HG03060 (cell line): ENCODE data around the gene SLC35F1.

ENCODE experiments used
- ATAC-seq: cut with Tn5 transposase; IDR thresholded peaks from one replicate; pipeline ENCODE4 v1.9.1; 2021; ENCODE audit warnings: low read depth, moderate number of reproducible peaks; ENCODE audit not compliant: unreplicated experiment

Gene SLC35F1

DNA sequence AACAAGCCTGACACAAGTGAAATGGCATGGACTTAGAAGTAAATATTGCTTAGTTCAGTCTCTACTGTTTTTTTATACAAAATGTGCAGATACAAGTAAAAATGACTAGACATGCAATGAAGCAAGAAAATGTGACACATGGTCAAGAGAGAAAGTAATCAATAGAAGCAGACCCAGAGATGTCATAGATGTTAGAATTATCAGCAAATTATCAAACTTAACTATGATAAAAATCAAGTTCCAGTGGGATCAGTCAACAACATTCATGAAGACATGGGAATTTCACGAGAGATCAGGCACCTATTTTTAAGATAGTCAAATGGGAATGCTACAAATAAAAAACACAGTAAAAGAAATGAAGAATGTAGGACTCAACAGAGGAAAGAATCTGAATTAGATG is 267.0 kb downstream of the SLC35F1 start:
- ATAC-seq: no peak

DNA sequence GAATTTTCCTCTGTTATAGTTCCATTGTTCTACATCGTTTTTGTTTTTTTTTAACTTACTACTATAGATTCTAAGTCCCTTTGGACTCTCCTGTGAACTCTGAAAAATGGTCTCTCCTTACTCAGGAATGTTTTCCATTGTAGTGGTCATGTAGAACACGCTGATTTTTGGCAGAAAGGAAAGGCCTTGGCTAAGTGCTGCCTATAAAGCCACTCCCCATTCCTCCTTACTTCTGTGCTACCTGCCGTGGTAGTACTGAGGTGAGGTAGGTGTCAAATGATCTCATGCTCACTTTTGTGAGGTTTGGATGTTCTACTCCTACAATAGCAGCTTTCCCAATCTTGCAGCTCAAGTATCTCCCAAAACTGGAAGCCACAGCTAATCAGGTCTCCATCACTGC is 270.7 kb downstream of the SLC35F1 start:
- ATAC-seq: no peak

DNA sequence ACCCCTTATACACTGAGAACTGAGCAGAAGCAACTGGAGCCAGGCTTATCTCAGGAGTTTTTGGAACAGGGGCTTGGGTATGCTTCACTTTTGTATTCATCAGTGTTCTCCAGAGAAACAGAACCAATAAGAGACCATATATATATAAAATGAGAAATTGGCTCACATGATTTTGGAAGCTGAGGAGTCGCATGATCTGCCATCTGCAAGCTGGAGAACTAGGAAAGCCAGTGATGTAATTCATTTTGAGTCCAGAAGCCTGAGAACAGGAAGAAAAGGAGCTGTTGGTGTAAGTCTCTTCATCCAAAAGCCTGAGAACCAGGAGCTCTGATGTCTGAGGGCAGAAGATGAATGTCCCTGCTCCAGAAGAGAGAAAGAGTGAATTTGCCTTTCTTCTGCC is 272.0 kb downstream of the SLC35F1 start:
- no peak for ATAC-seq

DNA sequence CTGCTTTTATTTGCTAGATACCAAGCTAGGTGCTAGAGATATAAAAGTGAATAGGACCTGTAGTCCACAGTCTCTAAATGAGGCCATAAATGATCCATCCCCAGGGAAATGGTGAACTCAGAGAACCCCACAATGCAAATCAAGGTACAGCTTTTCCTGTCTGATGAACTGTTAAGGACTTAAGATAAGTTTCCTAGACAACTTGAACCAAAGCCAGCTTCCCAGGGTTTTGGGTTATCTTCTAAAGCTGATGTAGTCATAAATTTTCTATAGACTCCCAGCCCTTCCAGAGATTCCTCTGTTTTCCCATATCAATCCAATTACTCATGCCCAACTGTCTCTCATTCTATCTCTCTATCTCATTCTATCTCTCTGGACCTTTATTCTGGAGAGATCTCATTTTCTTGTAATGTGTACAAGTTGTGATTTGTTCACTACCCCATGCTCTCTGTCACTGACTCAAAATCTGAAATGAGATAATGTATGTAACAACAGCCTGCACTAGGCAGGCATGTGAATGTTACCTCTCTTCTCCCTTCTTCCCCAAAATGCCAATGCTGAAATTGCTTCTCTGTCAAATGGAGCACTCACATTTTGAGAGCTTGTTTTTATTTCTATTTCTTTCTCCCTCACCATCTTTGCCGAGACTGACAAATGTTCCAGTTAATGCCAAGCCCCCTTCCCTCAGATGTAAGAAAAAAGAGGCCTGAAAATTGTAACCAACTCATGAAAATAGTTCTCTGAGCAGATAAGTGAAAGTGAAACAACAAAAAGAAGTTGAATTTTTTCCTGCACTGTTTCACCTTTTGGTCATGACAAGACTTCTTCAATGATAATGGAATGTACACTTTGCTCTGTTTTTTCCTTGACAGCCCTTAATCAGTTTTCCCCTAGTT is 279.9 kb downstream of the SLC35F1 start:
- ATAC-seq: peak; percentile 41

DNA sequence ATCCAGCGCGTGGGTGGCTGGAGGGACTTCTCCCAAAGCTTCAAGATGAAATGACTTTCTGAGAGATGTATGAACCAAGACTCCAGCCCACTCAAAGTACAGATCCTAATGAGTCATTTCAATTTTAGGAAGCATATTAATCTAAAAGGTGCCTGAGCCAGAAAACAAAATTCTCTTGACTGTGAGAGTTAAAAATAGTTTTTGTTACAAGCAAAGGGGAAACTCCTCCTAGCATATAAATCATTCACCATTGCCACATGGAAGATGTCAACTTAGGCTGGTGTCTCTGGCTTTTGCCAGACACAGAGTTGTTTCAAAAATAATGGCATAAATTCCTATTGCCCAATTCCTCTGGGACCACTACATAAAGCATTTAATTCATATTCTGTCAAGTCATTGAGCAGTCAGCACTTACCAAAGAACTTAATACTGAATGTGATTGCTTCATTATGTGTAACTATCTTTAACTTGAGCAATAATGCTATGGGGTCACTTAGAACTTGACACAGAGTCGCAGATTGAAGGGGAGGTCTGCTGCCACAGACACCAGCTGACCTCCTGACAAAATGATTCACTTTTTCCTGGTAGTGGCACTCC is 280.6 kb downstream of the SLC35F1 start:
- peak; percentile 30 for ATAC-seq

DNA sequence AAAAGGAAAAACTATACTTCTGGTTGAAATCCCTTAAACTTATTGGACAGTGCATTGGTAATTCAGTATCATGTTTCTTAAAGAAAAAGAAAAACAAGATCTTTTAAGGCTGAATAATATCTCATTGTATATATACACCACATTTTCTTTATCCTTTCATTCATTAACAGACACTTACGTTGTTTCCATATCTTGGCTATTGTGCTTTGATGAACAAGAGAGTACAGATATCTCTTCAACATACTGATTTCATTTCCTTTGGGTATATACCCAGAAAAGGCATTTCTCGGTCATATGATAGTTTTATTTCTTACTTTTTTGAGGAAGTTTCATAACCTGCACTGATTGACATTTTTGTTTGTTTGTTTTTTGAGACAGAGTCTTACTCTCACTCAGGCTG is 281.5 kb downstream of the SLC35F1 start:
- no peak for ATAC-seq

DNA sequence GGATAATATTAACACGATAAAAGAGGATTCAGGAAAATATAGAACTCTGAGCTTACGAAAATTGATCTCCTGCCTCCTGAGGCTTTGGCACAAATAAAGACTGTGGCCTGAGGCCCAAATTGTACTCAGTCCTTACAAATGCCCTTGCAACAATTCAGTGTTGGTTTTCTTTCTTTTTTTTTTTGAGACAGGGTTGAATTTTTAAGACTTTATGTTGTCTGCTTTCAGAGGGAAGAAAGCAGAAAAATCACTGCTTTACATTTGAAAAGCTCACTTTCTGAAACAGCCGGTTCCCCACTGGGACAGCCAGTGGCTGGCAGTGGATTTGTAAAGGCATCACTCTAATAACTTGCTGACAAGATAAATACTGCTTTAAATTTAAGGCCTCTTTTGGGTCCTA is 290.5 kb downstream of the SLC35F1 start:
- no peak for ATAC-seq

DNA sequence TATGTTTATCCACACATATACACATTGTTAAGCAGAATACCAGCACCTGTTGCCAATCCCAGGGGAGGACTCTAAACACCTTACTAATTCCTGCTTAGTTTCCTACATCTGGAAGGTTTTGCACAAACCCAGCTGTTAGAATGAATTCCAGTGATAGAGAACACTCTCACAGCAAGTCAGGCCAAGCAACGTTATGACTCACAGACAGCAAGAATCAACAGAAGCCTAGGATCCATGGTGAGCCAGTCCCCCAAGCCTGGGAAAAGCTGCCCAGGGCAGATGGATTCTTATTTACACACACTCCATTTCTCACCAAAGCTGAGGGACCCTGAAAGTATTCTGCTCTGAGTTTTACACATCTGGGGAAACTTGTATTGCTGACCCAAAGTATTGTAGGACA is 291.7 kb downstream of the SLC35F1 start:
- ATAC-seq: no peak

DNA sequence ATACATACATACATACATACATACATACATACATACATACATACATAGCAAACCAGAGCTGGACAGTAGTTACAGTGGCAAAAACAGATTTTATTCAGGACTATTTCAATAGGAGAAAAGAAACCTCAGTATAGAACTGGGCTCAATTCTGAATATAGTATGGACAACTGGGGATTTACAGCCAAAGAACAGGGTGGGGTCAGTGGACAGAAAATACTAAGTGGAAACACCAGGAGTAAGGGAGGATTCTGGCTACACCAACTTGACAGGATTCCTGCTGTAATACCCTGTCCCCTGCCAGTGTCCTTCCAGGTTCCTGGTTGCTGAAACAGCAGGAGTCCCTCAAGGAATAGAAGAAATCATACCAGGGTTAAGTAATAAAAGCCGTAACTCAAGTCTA is 293.1 kb downstream of the SLC35F1 start:
- no peak for ATAC-seq

DNA sequence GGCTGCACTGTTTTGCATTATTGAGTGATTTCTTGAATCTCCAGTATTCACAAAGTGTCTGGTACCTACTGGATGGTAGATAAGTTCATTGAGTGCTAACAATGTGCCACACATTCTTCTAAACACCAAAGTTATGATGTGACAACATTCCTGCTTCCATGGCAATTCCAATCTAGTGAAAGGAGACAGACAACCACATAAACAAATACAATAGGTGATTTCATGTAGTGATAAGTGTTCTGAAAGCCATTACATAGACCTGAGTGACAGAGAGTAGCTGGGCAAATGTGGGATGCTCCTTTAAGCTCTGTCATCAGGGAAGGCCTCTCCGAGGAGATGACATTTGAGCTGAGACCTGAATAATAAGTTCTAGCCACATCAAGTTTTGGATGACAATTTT is 295.5 kb downstream of the SLC35F1 start:
- ATAC-seq: no peak

DNA sequence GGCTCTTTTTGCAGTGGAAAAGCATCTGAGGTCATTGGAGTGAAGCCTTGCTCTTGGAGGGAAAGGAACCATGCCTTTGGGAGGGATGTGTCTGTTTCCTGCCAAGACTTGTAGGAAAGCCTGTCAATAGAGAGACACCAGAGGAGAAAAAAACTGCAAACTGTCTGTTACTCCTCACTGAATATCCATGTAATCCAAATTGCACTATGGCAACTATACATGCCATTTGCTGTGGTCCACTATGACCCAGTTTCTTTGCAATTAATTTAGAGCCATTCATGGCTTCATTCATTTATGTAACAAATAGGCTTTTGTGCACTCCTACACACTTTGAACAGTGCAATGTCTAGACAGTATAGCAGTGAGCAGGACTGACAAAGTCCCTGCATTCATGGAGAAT is 296.5 kb downstream of the SLC35F1 start:
- ATAC-seq: no peak

DNA sequence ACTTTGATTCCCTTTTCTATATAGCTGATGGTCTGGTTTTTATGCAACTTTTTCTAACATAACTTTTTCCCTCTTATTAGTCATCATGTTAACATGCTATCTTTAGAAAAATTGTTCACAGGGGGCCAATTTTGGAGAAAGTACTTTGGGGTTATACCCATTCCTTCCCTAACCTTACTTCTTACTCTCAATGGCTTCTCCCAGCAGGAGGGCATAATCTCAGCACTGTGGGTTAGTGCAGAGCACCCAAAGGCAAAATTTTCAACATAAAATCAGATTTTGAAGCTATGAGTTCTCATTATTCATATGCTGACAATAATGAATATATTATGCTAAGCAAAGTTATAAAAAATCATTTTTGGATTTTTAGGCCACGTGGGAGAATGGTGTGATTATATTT is 299.2 kb downstream of the SLC35F1 start:
- no peak for ATAC-seq

DNA sequence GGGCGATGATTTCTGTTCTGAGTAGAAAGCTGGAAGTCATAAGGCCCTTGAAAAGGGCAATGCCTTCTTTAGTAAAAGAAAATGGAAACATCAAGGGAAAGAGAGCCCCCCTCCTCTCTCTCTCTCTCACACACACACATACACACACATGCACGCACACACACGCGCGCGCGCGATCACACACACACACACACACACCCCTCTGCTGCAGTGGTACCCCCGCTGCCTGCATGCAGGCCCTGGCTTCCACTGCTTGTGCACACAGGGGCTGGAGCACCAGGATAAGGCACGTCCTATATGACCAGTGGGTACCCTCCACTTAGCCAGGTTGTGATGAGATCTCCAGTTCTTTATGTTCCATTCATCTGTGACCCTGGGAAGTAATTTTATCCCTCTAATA is 300.9 kb downstream of the SLC35F1 start:
- no peak for ATAC-seq

DNA sequence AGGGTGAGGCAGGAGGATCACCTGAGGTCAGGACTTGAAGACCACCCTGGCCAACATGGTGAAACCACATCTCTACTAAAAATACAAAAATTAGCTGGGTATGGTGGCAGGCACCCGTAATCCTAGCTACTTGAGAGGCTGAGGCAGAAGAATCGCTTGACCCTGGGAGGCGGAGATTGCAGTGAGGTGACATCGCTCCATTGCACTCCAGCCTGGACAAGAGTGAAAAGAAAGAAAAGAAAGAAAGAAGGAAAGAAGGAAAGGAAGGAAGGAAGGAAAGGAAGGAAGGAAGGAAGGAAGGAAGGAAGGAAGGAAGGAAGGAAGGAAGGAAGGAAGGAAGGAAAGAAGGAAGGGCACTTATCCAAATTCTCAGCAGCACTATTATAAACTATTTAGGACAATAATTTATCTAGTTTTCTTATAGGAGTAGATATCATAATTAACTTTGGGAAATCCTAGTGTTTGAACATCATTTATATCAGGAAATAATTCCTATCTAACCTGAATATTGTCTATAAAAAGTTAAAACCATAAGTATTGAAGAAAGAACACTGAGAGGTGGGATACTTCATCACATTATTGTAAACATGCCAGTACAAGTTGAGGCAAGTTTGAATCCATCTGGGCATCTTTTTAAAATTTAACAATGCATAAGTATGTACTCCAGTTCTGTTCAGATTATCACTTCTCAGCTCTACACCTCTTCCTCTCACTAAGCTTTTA is 305.5 kb downstream of the SLC35F1 start:
- ATAC-seq: no peak

DNA sequence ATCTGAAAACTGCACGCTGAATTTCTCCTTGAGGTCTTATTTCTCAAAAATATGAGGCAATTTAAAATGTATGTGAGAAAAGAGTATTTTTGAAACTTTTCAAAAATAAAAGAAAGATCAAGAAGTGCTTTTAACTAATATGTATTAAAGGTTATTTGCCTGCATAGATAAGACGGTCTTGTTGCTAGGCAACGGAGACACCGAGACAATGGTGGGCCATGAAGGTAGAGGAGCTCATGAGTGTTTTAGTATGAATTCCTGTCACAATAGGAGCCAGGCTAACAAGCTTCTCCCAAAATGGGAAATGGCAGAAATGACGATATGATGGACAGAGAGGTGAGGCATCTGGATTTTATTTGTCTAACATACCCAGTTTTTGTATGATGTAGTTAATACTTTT is 308.2 kb downstream of the SLC35F1 start:
- ATAC-seq: no peak

DNA sequence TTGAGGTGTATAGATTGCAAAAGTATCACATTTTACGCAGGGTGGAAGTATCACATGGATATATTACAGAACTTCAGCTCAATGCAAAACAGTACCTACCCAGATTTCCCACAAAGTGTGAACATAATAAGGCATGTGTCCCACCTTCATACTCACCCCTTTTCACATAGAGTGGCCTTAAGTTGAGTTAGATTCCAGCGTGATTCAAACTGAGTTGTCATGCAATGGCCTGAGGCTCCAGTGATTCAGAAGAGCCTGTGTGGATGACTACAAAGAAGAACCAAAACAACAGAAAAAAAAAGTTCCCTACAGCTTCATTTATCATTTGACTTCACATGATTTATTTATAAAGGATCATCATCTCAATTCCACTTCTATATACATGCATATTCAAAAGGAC is 309.7 kb downstream of the SLC35F1 start:
- no peak for ATAC-seq

DNA sequence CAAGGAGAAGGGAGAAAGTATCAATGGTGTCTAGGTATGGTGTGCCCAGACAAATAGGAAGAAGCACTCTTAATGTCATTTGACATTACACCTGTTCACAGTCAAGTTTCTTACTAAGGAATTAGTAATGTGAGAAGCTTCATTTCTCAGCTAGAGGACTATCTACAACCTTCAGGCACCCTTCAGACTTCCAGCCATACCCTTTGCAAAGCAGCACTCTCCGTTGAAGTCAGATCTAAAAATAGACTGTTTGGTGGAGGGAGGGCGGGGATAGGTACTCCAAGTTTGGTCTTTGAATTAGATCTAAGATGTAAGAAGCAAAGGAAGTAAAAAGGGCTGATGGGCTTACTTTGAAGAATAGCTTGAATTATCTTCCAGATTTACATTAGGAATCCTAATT is 311.1 kb downstream of the SLC35F1 start:
- no peak for ATAC-seq

DNA sequence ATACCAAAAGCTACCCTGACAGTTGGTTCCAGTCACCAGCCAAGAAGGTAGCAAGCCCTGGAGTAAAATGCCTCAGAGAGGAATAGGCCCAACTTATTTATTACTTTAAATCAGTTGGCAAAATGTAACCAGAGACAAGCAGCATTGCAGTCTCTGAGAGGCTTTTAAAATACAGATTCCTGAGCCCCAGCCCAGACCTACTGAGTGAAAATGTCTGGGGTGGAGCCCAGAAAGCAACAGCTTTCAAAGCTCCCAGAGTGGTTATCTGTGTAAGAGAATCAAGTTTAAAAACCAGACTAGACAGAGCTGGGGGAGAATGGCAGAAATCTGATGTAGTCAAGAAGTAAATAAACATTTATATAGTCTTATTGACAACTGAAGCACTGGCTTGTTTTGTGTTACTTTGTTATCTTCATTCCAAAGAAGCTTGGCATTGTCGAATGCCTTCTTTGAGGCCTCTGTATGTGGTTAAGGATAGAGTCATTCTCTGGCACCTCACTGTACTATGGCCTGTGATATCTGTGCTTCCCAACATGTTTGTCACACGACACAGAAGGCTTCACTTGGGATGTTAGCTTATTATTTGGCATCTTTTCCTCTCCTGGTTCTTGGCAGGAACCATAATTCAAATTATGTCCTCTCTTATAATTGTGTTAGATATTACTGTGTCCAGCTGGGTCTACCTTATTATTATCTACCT is 313.5 kb downstream of the SLC35F1 start:
- no peak for ATAC-seq

DNA sequence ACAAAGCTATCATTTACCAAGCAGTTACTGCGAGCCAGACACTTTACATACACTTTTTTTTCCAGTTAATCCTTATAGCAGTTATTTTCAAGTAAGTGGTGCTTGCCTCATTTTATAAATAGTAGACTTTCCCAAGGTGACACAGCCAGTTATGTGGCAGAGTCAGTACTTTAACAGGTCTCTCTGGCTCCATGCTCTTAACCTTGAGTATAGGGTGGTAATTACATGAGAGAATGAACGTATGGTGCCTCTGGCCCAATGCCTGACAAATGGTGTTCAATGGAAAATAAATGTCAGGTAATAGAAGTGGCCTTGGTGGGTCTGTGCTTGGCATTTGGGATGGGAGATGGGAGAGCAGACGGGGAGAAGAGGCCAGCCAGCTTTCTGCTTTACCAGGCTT is 316.3 kb downstream of the SLC35F1 start:
- no peak for ATAC-seq

DNA sequence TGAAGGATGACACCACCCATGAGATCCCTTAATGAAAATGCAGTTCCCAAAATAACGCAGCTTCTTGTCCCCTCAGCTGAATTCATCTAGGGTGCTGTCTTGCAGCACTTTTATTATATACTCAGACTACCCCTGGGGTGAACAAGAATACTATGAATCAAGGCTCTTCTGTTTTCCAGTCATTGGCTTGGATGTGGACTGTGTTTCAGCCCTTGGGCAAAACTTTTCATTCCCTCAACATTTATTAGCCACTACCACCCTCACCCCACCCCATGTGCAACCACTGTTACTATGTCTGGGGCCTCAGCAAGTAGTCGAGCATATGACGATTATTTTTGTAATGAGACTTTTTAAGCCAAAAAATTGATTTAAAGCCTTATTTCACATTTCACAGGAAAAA is 321.8 kb downstream of the SLC35F1 start:
- ATAC-seq: no peak
